ENCODE measurements around the gene CFAP52. TPM values are rescaled to one million over a fixed set of nuclear protein-coding genes. Genes with fewer than 3 reads are reported as not detected.

Gene CFAP52
- total and polyA plus RNA-seq, 2 experiments from 2014 or later = not detected

DNA sequence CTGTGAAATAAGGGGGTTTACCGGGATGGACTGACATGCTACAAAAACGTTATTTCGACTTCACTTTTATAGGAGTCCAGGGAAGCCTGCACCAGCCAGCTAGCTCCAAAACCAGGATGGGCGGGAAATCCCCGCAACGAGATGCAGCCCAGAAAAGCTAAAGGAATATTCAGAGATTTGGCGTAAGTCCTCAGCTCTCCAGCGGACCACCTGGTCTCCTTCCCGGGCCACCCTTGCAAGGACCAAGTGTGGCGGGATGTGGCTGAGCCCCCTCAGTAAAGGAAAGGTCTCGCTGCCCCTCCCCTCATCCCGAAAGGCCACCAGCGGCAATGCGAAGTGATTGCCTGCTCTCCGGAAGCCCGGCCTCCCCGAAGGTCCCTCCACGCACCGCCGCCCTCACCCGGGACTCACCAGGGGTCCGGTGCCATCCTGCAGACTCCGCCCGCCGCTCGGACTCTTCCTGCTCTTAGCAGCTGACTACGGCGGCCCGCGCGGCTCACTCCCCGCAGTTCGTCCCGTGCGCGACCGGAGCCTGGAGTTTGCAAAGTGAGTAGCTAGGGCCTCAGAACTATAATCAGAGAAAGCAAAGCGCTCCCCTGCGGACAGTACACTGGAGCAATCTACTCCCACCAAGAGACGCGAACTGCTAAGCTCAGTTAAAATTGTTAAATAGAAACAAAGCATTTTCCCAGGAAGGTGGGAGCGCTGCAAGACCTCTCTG is 901 bp upstream of the CFAP52 start, which contains the start of gene STX8:
STX8 (minus strand) TSS at position 440 of the 721 bp plus-strand sequence; CDS start at position 428, 12 bp downstream.
- peak within 1 kb of the TSS; percentile 87 for H3K4me2 ChIP-seq
- peaks cover 6% of the 10 kb centered on the region; the same call in 1 of the 2 replicates for H3K4me1 ChIP-seq (ENCODE audit: insufficient read depth)
- H3K36me3 Mint-ChIP-seq (ENCODE audit: low read depth) = no peaks in the 10 kb centered on the region
- peaks cover 9% of the 10 kb centered on the region for H3K27me3 Mint-ChIP-seq (ENCODE audit: insufficient read depth, low read depth, poor library complexity)
- H3K79me2 ChIP-seq (replicated peaks; ENCODE audit: insufficient read depth) = 0 out of 2 replicates have a peak, but pooled peaks cover 4% of the 10 kb centered on the region
- no peaks in the 10 kb centered on the region for H3F3A ChIP-seq (replicated peaks; ENCODE audit: low read depth)
- peak; percentile 72 for ATAC-seq
- TF ChIP-seq NANOG (IDR thresholded peaks at IDR 0.05; ENCODE audit: borderline replicate concordance) (no peak), EZH2 (IDR thresholded peaks at IDR 0.05; ENCODE audit: low read depth, unreplicated experiment) (no peak), POLR2AphosphoS5 (IDR thresholded peaks at IDR 0.05; ENCODE audit: low read depth) (peak; percentile 76), STAT1 (IDR thresholded peaks at IDR 0.05; ENCODE audit: unreplicated experiment) (no peak), EZH2phosphoT487 (IDR thresholded peaks at IDR 0.05; ENCODE audit: unreplicated experiment) (no peak)
- TF ChIP-seq, protein P1, sequence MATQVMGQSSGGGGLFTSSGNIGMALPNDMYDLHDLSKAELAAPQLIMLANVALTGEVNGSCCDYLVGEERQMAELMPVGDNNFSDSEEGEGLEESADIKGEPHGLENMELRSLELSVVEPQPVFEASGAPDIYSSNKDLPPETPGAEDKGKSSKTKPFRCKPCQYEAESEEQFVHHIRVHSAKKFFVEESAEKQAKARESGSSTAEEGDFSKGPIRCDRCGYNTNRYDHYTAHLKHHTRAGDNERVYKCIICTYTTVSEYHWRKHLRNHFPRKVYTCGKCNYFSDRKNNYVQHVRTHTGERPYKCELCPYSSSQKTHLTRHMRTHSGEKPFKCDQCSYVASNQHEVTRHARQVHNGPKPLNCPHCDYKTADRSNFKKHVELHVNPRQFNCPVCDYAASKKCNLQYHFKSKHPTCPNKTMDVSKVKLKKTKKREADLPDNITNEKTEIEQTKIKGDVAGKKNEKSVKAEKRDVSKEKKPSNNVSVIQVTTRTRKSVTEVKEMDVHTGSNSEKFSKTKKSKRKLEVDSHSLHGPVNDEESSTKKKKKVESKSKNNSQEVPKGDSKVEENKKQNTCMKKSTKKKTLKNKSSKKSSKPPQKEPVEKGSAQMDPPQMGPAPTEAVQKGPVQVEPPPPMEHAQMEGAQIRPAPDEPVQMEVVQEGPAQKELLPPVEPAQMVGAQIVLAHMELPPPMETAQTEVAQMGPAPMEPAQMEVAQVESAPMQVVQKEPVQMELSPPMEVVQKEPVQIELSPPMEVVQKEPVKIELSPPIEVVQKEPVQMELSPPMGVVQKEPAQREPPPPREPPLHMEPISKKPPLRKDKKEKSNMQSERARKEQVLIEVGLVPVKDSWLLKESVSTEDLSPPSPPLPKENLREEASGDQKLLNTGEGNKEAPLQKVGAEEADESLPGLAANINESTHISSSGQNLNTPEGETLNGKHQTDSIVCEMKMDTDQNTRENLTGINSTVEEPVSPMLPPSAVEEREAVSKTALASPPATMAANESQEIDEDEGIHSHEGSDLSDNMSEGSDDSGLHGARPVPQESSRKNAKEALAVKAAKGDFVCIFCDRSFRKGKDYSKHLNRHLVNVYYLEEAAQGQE (IDR thresholded peaks at IDR 0.05; ENCODE audit: unreplicated experiment) = peak; percentile 28
- H3K36me3 ChIP-seq (ENCODE audit: insufficient read depth) = no peaks in the 10 kb centered on the region
- H3K9me3 Mint-ChIP-seq = peaks cover 2% of the 10 kb centered on the region; the same call in 1 of the 3 replicates
- peak within 1 kb of the TSS; percentile 98 for H2AFZ ChIP-seq
- no peaks in the 10 kb centered on the region for H4K20me1 ChIP-seq (replicated peaks; ENCODE audit: insufficient read depth)
- no peaks in the 10 kb centered on the region for H3K9me2 ChIP-seq (ENCODE audit: insufficient read depth)
- H3K27ac Mint-ChIP-seq = peak within 1 kb of the TSS; percentile 78; the same call in 1 of the 2 replicates
- H3K27ac ChIP-seq (ENCODE audit: low read depth) = no peak within 1 kb of the TSS
- peak within 1 kb of the TSS; percentile 88 for H3K4me3 ChIP-seq
- H3K4me1 Mint-ChIP-seq = peaks cover 5% of the 10 kb centered on the region; the same call in 2 of the 3 replicates
- H3K27me3 ChIP-seq (ENCODE audit: insufficient read depth) = no peaks in the 10 kb centered on the region
- H3K4me3 Mint-ChIP-seq = peak within 1 kb of the TSS; percentile 79
- DNase-seq (ENCODE audit: low spot score) = peak; percentile 85

DNA sequence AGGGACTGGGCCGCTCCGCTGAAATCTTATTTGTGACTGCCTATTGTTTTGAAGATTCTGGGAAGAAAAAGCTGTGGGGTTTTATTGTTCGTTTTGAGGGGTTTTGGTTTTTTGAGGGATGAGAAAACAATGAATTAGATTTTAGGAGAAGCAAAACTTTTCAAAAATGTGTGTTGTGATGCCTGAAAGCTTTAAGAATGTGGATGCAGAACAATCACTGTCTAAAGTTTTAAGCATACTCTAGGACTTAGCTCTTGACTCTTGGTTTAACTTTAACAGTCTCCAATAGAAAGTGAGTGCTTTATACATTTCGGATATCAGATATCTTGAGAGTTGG is 899 bp downstream of the CFAP52 start:
- TF ChIP-seq, protein P2, sequence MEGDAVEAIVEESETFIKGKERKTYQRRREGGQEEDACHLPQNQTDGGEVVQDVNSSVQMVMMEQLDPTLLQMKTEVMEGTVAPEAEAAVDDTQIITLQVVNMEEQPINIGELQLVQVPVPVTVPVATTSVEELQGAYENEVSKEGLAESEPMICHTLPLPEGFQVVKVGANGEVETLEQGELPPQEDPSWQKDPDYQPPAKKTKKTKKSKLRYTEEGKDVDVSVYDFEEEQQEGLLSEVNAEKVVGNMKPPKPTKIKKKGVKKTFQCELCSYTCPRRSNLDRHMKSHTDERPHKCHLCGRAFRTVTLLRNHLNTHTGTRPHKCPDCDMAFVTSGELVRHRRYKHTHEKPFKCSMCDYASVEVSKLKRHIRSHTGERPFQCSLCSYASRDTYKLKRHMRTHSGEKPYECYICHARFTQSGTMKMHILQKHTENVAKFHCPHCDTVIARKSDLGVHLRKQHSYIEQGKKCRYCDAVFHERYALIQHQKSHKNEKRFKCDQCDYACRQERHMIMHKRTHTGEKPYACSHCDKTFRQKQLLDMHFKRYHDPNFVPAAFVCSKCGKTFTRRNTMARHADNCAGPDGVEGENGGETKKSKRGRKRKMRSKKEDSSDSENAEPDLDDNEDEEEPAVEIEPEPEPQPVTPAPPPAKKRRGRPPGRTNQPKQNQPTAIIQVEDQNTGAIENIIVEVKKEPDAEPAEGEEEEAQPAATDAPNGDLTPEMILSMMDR (conservative IDR thresholded peaks at IDR 0.05; ENCODE audit: low read depth in 2 of 2) = no peak
- TF ChIP-seq ZNF331 (CRISPR knock-in tag; IDR thresholded peaks at IDR 0.05; ENCODE audit: low read depth) (no peak), POLR2AphosphoS5 (IDR thresholded peaks at IDR 0.05; ENCODE audit: low read depth) (no peak), ZNF114 (CRISPR knock-in tag; IDR thresholded peaks at IDR 0.05) (no peak), EZH2phosphoT487 (IDR thresholded peaks at IDR 0.05; ENCODE audit: unreplicated experiment) (no peak), JUNB (IDR thresholded peaks at IDR 0.05; ENCODE audit: unreplicated experiment) (no peak), EZH2 (IDR thresholded peaks at IDR 0.05; ENCODE audit: low read depth, unreplicated experiment) (no peak)
- TF ChIP-seq, protein P1 (IDR thresholded peaks at IDR 0.05; ENCODE audit: unreplicated experiment) = no peak
- Histone ChIP-seq H2AFZ (peak overlapping the region; percentile 2; the same call in 1 of the 2 replicates), H4K20me1 (replicated peaks; ENCODE audit: insufficient read depth) (no peaks in the 10 kb centered on the region), H3K27me3 (ENCODE audit: insufficient read depth) (no peaks in the 10 kb centered on the region), H3K27ac (ENCODE audit: low read depth) (no peak overlapping the region), H3F3A (replicated peaks; ENCODE audit: low read depth) (no peaks in the 10 kb centered on the region), H3K79me2 (replicated peaks; ENCODE audit: insufficient read depth) (0 out of 2 replicates have a peak, but pooled peaks cover 4% of the 10 kb centered on the region), H3K36me3 (ENCODE audit: insufficient read depth) (no peaks in the 10 kb centered on the region), H3K4me2 (peak overlapping the region; percentile 87; the same call in 1 of the 2 replicates), H3K4me1 (ENCODE audit: insufficient read depth) (peaks cover 6% of the 10 kb centered on the region; the same call in 1 of the 2 replicates), H3K9me2 (ENCODE audit: insufficient read depth) (no peaks in the 10 kb centered on the region), H3K4me3 (no peak overlapping the region)
- Mint-ChIP-seq H3K27ac (no peak overlapping the region), H3K4me3 (peak overlapping the region; percentile 79; the same call in 1 of the 3 replicates), H3K4me1 (peaks cover 5% of the 10 kb centered on the region; the same call in 2 of the 3 replicates), H3K27me3 (ENCODE audit: insufficient read depth, low read depth, poor library complexity) (peaks cover 6% of the 10 kb centered on the region), H3K9me3 (peaks cover 2% of the 10 kb centered on the region; the same call in 1 of the 3 replicates), H3K36me3 (ENCODE audit: low read depth) (no peaks in the 10 kb centered on the region)
- no peak for DNase-seq (ENCODE audit: low spot score)
- no peak for ATAC-seq
